ENCODE measurements around the gene C16orf87. TPM values are rescaled to one million over a fixed set of nuclear protein-coding genes. Genes with fewer than 3 reads are reported as not detected.

C16orf87 gene, protein sequence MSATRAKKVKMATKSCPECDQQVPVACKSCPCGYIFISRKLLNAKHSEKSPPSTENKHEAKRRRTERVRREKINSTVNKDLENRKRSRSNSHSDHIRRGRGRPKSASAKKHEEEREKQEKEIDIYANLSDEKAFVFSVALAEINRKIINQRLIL
- polyA plus RNA-seq (2013): 30.3 and 33.4 TPM in 2 replicates

- H3K18ac ChIP-seq (ENCODE audit: low read length): peak within 1 kb of the TSS; percentile 100
- H4K91ac ChIP-seq (ENCODE audit: low read depth, low read length): peak within 1 kb of the TSS; percentile 100
- peak within 1 kb of the TSS; percentile 100 for H2BK5ac ChIP-seq (ENCODE audit: low read depth, low read length, poor library complexity)
- H4K12ac ChIP-seq (ENCODE audit: low read depth, low read length): peak within 1 kb of the TSS; percentile 100
- H2AK5ac ChIP-seq (ENCODE audit: low read length): peak within 1 kb of the TSS; percentile 100
- H3K9me3 ChIP-seq (ENCODE audit: insufficient read depth, low read depth, low read length): no peaks in the 10 kb centered on the region
- peak within 1 kb of the TSS; percentile 98 for H3K9ac ChIP-seq (ENCODE audit: low read length)
- H3K79me1 ChIP-seq (ENCODE audit: low read length): peaks cover 11% of the 10 kb centered on the region
- DNase-seq: peak; percentile 93 to 95
- H3K27ac ChIP-seq (ENCODE audit: low read depth, low read length): peak within 1 kb of the TSS; percentile 97
- no peak within 1 kb of the TSS for H3K23ac ChIP-seq (ENCODE audit: low read length)
- peaks cover 2 to 3% of the 10 kb centered on the region in 2 experiments for H3K4me1 ChIP-seq (ENCODE audit: control insufficient read depth in 1 of 2, insufficient read depth in 2 of 2, low read length in 2 of 2)
- peaks cover 13% of the 10 kb centered on the region for H3K79me2 ChIP-seq (ENCODE audit: control insufficient read depth, insufficient read depth, low read length, poor library complexity)
- peak within 1 kb of the TSS; percentile 100 for H3K4ac ChIP-seq (ENCODE audit: low read depth, low read length)
- H3K27me3 ChIP-seq (ENCODE audit: insufficient read depth, low read length): no peaks in the 10 kb centered on the region
- no CpG with 5 or more reads among the region's 94 CpGs for WGBS (ENCODE audit: extremely low coverage, insufficient coverage, insufficient read length)
- peak within 1 kb of the TSS; percentile 52 for H3K4me2 ChIP-seq (ENCODE audit: low read length)
- peak within 1 kb of the TSS; percentile 86 for H3K4me3 ChIP-seq (ENCODE audit: low read depth, low read length)
- H3K14ac ChIP-seq (ENCODE audit: low read length): peak within 1 kb of the TSS; percentile 100
- peak within 1 kb of the TSS; percentile 81 for H2BK12ac ChIP-seq (ENCODE audit: low read length)
- H3K36me3 ChIP-seq (ENCODE audit: control insufficient read depth in 1 of 2, insufficient read depth in 2 of 2, low read length in 2 of 2): no peaks in the 10 kb centered on the region
- peak within 1 kb of the TSS; percentile 94 for H2AFZ ChIP-seq (ENCODE audit: insufficient read depth, low read length, poor library complexity)
- peak within 1 kb of the TSS; percentile 99 for H2BK120ac ChIP-seq (ENCODE audit: insufficient read depth, low read length, poor library complexity)
- H4K8ac ChIP-seq (ENCODE audit: low read depth, low read length): peak within 1 kb of the TSS; percentile 86
Measured at GRCh38 chr16:46830902-46831647, at the start of gene C16orf87. C16orf87 (minus strand) TSS chr16:46831180; CDS start chr16:46831149, 31 bp downstream.

GRCh38 chr16:46875243-46875642 is 44.3 kb upstream of the C16orf87 start:
- Histone ChIP-seq H3K4ac (ENCODE audit: low read depth, low read length) (no peak overlapping the region), H3K4me1 (ENCODE audit: control insufficient read depth in 1 of 2, insufficient read depth in 2 of 2, low read length in 2 of 2) (peaks cover 3 to 5% of the 10 kb centered on the region in 2 experiments), H3K9ac (ENCODE audit: low read length) (no peak overlapping the region), H3K79me2 (ENCODE audit: control insufficient read depth, insufficient read depth, low read length, poor library complexity) (no peaks in the 10 kb centered on the region), H3K79me1 (ENCODE audit: low read length) (no peaks in the 10 kb centered on the region), H3K27me3 (ENCODE audit: insufficient read depth, low read length) (no peaks in the 10 kb centered on the region), H2BK5ac (ENCODE audit: low read depth, low read length, poor library complexity) (no peak overlapping the region), H3K36me3 (ENCODE audit: control insufficient read depth in 1 of 2, insufficient read depth in 2 of 2, low read length in 2 of 2) (no peaks in the 10 kb centered on the region), H3K9me3 (ENCODE audit: insufficient read depth, low read depth, low read length) (no peaks in the 10 kb centered on the region), H3K4me3 (ENCODE audit: low read depth, low read length) (no peak overlapping the region), H2AK5ac (ENCODE audit: low read length) (no peak overlapping the region), H3K18ac (ENCODE audit: low read length) (no peak overlapping the region), H4K12ac (ENCODE audit: low read depth, low read length) (no peak overlapping the region), H3K4me2 (ENCODE audit: low read length) (no peak overlapping the region), H4K8ac (ENCODE audit: low read depth, low read length) (no peak overlapping the region), H2BK120ac (ENCODE audit: insufficient read depth, low read length, poor library complexity) (no peak overlapping the region), H2AFZ (ENCODE audit: insufficient read depth, low read length, poor library complexity) (no peak overlapping the region), H3K14ac (ENCODE audit: low read length) (no peak overlapping the region), H2BK12ac (ENCODE audit: low read length) (no peak overlapping the region), H3K23ac (ENCODE audit: low read length) (no peak overlapping the region), H4K91ac (ENCODE audit: low read depth, low read length) (no peak overlapping the region), H3K27ac (ENCODE audit: low read depth, low read length) (no peak overlapping the region)
- no CpG with 5 or more reads among the region's 8 CpGs for WGBS (ENCODE audit: extremely low coverage, insufficient coverage, insufficient read length)
- DNase-seq: no peak

DNA sequence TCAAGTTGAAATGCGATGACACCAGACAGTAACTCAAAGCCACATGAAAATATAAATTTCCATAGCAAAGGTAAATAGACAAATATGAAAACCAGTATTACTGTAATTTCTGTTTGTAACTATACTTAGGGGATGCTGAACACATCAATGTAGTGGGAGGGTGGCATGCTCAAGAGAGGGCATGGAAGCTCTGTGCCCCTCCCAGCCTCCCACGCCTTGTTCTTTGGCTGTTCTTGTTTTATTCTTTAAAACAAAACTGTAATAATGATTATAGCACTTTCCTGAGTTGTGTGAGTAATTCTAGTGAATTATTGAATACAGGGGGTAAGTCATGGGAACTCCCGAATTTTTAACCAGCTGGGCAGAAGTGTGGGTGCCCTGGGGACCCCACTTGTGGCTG is 42.2 kb upstream of the C16orf87 start:
- no peaks in the 10 kb centered on the region for H3K36me3 ChIP-seq (ENCODE audit: control insufficient read depth in 1 of 2, insufficient read depth in 2 of 2, low read length in 2 of 2)
- no peaks in the 10 kb centered on the region for H3K79me1 ChIP-seq (ENCODE audit: low read length)
- H3K4ac ChIP-seq (ENCODE audit: low read depth, low read length): no peak overlapping the region
- no peak overlapping the region for H4K8ac ChIP-seq (ENCODE audit: low read depth, low read length)
- no peak overlapping the region for H4K91ac ChIP-seq (ENCODE audit: low read depth, low read length)
- H3K23ac ChIP-seq (ENCODE audit: low read length): no peak overlapping the region
- H2AFZ ChIP-seq (ENCODE audit: insufficient read depth, low read length, poor library complexity): no peak overlapping the region
- no peak overlapping the region for H2AK5ac ChIP-seq (ENCODE audit: low read length)
- no CpG with 5 or more reads among the region's 3 CpGs for WGBS (ENCODE audit: extremely low coverage, insufficient coverage, insufficient read length)
- H3K4me1 ChIP-seq (ENCODE audit: control insufficient read depth in 1 of 2, insufficient read depth in 2 of 2, low read length in 2 of 2): peaks cover 3 to 5% of the 10 kb centered on the region in 2 experiments
- H3K18ac ChIP-seq (ENCODE audit: low read length): no peak overlapping the region
- no peak overlapping the region for H3K4me2 ChIP-seq (ENCODE audit: low read length)
- DNase-seq: no peak
- no peak overlapping the region for H3K9ac ChIP-seq (ENCODE audit: low read length)
- no peak overlapping the region for H2BK12ac ChIP-seq (ENCODE audit: low read length)
- H4K12ac ChIP-seq (ENCODE audit: low read depth, low read length): no peak overlapping the region
- no peak overlapping the region for H2BK5ac ChIP-seq (ENCODE audit: low read depth, low read length, poor library complexity)
- no peak overlapping the region for H3K14ac ChIP-seq (ENCODE audit: low read length)
- no peaks in the 10 kb centered on the region for H3K27me3 ChIP-seq (ENCODE audit: insufficient read depth, low read length)
- no peaks in the 10 kb centered on the region for H3K79me2 ChIP-seq (ENCODE audit: control insufficient read depth, insufficient read depth, low read length, poor library complexity)
- no peak overlapping the region for H2BK120ac ChIP-seq (ENCODE audit: insufficient read depth, low read length, poor library complexity)
- peaks cover 2% of the 10 kb centered on the region for H3K9me3 ChIP-seq (ENCODE audit: insufficient read depth, low read depth, low read length)
- H3K4me3 ChIP-seq (ENCODE audit: low read depth, low read length): no peak overlapping the region
- H3K27ac ChIP-seq (ENCODE audit: low read depth, low read length): no peak overlapping the region

GRCh38 chr16:46871597-46871996 is 40.6 kb upstream of the C16orf87 start:
- Histone ChIP-seq H3K14ac (ENCODE audit: low read length) (no peak overlapping the region), H2BK12ac (ENCODE audit: low read length) (peak overlapping the region; percentile 62)

More at GRCh38 chr16:46871597-46871996, 40.6 kb upstream of the C16orf87 start:
- Histone ChIP-seq H2AFZ (ENCODE audit: insufficient read depth, low read length, poor library complexity) (no peak overlapping the region), H3K9ac (ENCODE audit: low read length) (no peak overlapping the region), H3K79me1 (ENCODE audit: low read length) (no peaks in the 10 kb centered on the region), H3K27me3 (ENCODE audit: insufficient read depth, low read length) (no peaks in the 10 kb centered on the region), H2BK5ac (ENCODE audit: low read depth, low read length, poor library complexity) (no peak overlapping the region), H3K79me2 (ENCODE audit: control insufficient read depth, insufficient read depth, low read length, poor library complexity) (no peaks in the 10 kb centered on the region), H3K4ac (ENCODE audit: low read depth, low read length) (no peak overlapping the region), H2BK120ac (ENCODE audit: insufficient read depth, low read length, poor library complexity) (no peak overlapping the region), H3K23ac (ENCODE audit: low read length) (no peak overlapping the region), H2AK5ac (ENCODE audit: low read length) (no peak overlapping the region), H4K12ac (ENCODE audit: low read depth, low read length) (no peak overlapping the region), H3K18ac (ENCODE audit: low read length) (no peak overlapping the region), H3K4me2 (ENCODE audit: low read length) (no peak overlapping the region), H3K36me3 (ENCODE audit: control insufficient read depth in 1 of 2, insufficient read depth in 2 of 2, low read length in 2 of 2) (no peaks in the 10 kb centered on the region), H3K9me3 (ENCODE audit: insufficient read depth, low read depth, low read length) (peaks cover 2% of the 10 kb centered on the region), H4K91ac (ENCODE audit: low read depth, low read length) (no peak overlapping the region), H3K27ac (ENCODE audit: low read depth, low read length) (no peak overlapping the region), H4K8ac (ENCODE audit: low read depth, low read length) (no peak overlapping the region), H3K4me3 (ENCODE audit: low read depth, low read length) (no peak overlapping the region), H3K4me1 (ENCODE audit: control insufficient read depth in 1 of 2, insufficient read depth in 2 of 2, low read length in 2 of 2) (peaks cover 3 to 5% of the 10 kb centered on the region in 2 experiments)
- no CpG with 5 or more reads among the region's 8 CpGs for WGBS (ENCODE audit: extremely low coverage, insufficient coverage, insufficient read length)
- DNase-seq: no peak
